GM12891 (cell line): ENCODE measurements around the gene TSHZ3.

ENCODE experiments used
- POLR2A ChIP-seq: IDR thresholded peaks from 2 replicates; pipeline ENCODE4 v1.6.1; 2011; ENCODE audit warnings: low read depth, low read length, control low read depth
- POLR2AphosphoS5 ChIP-seq: IDR thresholded peaks from 2 replicates; pipeline ENCODE4 v1.6.1; 2011; ENCODE audit warnings: low read depth, low read length, control low read depth
- TAF1 ChIP-seq: IDR thresholded peaks from 2 replicates; pipeline ENCODE4 v1.6.1; 2011; ENCODE audit warnings: low read depth, low read length, control low read depth

DNA sequence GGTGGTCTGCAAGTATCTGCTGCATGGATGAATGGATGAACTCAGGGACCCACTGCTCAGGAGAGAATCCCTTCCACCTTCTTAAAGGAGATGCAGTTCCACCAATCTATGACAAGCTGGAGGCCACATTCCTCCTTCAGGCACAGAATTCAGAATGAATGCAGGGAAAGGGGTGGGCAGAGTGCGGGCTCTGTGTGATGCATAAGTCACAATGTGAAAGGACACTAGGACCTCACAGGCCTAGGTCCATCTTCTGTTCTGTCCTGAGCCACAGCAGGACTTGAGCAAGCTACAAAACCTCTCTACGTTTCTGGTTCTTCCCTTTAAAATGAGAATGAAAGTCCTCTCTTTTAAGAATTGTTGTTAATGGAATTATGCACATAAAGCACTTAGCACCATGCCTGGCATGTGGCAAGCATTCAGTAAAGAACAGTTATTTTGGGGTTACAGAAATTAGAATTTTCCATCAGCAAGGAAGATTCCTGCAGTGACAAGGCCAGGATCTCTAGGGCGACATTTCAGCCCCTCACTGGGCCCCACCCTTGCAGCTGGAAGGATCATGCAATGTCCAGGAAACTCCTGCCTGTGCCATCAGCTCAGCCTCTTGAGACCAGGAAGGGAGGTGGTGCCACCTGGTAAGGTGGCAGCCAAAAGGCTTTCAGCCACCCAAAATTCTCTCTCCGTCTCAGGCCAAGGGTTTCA, 38.7 kb downstream of the TSHZ3 start:
- TF ChIP-seq POLR2AphosphoS5 (no peak), TAF1 (no peak), POLR2A (no peak)
